GM19468 (cell line): Measurements from ENCODE around the gene ABCC4.

Experiments
- ATAC-seq: cut with Tn5 transposase; IDR thresholded peaks from one replicate; pipeline ENCODE4 v1.9.1; 2021; ENCODE audit warnings: mild to moderate bottlenecking, moderate library complexity, moderate number of reproducible peaks; ENCODE audit not compliant: unreplicated experiment; ENCODE audit errors: extremely low read depth

Gene ABCC4

DNA sequence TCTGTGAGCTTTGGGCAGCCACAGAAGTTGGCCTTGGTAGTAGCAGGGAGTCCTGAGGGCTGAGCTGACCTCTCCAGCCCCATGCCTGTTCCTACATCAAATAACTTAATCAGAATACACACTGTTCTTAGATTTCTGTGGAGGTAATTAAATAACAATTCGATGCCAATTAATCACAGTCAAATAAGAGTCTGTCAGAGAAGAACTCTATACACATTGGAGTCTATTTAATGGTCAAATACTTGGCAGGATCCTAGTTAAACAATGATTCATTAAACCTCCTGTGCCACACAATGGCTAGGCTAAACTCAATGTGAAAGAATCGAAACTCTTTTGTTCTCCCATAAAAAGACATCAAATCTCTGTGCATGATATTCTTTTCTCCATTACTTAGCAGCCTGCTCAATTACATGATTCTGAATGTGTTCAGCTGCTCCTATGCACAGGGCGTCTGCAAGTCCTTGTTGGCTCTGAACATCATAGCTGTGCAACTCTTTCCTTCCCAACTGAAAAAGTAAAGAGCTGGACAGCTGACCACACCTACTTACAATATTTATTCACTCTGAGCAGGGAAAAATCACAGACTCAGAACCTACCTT lies 173.1 kb downstream of the ABCC4 start:
- ATAC-seq: no peak

DNA sequence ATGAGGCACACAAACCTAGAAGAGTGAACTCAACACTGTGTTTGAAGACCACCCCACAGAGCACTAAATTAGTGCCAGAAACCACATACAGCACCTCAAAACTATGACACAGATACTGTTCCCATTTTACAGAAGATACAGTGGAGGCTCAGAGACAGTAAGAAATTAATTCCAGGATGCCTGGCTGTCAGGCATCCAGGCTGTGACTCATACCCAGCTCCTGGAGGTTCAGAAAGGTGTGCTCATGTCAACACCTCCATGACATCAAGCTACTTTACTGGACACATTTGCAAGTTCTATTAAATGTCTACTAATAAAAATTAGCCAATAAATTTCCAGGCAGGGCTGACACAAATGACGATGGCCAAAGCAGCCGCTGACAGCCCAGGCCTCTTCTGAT lies 176.3 kb downstream of the ABCC4 start:
- no peak for ATAC-seq

DNA sequence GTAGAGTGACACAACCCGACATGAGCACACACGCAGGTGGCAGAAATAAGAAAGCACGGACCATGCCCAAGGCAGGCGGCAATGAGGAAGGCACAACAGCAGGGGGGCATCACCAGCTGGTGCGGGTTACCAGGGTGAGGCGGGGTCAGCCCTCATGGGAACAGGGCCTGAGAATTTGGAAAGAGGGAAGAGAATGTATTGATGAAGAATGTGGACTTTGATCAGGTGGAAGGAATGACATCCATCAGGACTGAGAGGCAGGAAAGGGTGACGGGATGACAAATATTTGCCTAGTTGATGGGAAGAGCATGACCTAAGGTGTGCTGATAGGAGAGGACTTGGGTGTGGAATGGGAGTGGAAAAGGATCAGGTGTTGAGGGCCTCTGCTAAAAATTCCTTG lies 177.5 kb downstream of the ABCC4 start:
- ATAC-seq: no peak

DNA sequence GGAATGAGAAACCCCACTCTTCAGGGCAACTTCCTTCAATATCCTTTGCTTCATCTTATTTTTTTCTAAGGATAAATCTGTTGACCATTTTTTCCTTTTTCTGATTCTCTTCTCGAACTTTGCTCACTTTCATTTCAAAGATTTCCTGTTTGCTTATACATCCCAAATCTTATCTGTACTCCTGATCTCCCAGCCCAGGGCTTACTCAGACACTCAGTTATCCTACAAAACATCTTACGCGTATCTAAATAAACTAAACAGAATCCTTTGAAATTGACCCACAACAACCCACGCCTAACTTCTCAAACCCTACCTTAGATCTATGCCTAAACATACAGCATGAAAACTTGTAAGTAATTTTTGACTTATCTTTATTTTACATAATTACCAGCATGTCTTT lies 179.2 kb downstream of the ABCC4 start:
- no peak for ATAC-seq

DNA sequence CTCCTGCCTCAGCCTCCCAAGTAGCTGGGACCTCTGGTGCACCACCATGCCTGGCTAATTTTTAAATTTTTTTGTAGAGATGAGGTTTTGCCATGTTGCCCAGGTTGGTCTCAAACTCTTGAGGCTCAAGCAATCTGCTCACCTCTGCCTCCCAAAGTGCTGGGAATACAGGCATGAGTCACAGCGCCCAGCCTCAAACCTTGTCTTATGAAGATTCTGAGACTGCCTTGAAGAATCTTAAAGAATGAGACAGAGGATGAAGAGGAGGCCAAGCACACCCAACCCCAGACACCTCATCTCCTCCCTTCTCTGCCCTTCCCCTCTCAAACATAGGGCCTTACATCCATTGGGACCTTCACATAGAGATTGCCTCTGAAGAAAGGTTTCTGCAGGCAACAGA lies 179.7 kb downstream of the ABCC4 start:
- no peak for ATAC-seq

DNA sequence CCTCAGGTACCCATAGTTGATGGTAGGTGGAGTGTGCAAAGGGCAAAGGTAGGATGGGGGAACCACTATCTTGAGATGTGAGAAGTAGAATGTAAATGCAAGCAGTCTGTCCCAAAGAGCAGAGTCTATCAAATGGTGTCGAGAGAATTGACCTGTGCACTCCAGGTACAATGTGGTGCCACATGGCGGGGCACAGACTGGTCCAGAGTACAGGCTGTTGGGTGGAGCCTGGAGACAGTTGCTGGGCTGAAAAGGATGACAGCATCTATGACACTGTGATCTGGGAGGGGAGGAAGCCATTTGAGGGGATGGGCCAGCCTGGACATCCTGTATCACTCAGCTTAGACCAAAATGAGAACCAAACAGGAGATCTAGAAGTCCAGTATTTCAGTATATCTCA lies 180.6 kb downstream of the ABCC4 start:
- no peak for ATAC-seq

DNA sequence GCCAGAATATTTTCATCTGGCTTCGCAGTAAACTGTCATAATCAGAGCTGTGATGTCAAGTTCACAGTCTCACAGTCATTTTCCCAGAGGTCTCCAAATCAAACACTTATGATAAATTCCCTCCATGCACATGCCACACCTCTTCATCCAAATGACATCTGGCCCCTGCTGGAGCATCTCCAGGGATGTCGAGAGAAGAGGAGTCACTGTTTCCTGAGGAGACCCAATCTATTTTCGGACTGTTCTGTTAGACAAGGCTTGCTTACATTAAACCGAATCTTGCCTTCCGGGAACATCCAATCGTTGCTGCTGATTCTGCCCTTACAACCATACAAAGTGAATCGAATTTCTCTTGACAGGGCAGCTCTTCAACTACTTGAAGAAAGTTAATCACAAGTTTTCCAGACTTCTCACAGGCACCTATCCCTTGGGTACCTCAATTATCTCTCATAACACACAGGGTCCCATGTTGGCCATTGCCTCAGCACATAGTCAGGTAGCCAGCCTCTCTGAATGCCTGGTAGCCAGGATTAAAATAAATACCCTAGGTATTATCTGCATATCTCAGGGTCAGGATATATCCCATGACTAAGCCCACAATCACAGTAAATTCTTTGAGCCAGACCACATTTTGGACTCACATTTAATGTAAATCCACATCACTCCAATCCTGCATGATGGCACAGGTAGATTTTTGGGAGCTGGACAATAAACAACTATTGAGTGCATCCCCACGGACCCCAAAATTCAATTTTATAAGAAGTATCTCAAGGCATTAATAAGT lies 182.5 kb downstream of the ABCC4 start:
- ATAC-seq: no peak

DNA sequence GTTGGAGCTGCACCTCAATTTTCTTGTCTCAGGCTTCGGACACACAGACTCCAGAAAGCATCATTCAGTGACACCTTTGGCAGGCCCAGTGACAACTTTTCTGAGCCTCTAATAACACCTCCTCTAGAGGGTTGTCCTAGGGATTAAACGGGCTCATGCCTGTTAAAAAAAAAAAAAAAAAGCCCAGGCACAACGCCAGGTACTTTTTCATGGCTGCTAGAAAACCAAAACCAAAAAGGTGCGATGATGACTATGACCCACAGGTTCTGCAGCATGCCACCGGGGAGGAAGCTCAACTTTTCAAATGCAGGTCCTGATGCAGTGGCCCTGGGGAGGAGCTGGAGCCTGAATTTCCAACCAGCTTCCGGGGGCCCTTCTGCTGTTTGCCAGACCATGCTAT lies 184.2 kb downstream of the ABCC4 start:
- ATAC-seq: no peak

DNA sequence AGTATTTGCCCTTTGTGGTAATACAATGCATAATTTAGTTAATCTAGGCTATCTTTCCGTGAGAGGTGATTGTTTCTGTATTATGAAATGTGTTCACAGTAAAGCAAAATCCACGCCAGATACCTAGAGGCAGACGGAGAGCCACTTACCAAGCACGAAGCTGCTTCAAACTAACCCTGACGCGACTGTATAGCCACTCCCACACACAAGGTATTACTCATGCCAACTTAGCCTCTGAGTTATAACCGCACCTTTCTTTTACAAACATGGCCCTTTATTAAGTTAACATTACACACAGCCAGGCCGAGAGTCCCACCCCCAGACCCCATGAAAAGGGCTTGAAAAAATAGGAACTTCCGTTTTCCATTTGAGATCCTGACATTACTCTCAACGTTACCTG lies 185.7 kb downstream of the ABCC4 start:
- ATAC-seq: no peak

DNA sequence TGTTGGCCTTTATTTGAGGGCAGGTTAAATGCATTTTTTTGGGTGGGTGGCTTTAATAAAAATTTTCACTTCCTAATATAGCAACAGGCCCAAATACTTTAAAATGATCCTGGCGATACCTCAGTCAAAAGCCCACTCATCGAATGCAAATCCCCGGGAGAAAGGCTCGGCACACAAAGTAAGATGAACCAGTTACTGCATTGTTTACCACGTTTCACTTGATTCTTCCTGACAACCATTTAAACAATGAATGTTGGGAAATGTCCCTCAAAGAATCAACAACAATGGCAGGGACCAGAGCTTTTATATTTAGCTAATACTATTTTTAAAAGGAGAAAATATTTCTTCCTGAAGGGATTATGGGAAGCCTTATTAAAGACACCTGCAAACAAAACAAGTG lies 187.7 kb downstream of the ABCC4 start:
- ATAC-seq: no peak

DNA sequence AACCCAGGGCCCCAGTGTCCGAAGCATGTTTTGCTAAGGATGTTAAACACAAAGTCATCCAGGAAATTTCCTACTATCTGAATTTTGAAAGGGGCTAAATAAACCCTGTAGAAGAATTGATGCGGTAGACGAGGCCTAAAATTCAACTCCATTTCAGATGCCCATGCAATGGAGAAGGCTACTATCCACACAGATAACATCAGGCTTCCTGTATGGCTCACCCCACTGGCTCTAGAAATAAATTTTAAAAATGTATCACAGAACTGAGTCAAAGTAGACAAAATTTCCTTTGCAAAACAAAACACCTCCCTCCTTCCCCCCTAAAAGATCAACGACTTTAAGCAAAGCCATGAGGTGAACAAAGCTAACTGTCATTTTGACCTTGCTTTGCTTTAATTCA lies 188.4 kb downstream of the ABCC4 start:
- no peak for ATAC-seq

DNA sequence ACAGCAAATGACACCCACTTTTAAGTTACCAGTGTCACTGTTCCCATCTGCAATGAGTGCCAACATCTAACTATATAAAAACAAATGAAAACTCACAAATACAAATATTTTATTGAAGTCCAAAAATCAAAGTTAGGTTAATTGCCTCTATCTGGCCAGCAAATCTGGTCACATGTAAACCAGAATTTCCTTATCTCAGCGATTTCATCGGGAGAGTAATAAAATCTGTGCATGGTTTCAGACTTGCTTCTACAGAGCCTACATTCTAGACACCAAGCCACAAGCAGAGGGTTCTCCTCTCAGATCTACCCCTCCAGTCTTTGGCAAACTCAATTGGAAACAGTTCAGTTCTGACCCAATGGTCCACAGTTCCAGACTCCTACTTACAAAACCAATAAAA lies 189.6 kb downstream of the ABCC4 start:
- no peak for ATAC-seq

DNA sequence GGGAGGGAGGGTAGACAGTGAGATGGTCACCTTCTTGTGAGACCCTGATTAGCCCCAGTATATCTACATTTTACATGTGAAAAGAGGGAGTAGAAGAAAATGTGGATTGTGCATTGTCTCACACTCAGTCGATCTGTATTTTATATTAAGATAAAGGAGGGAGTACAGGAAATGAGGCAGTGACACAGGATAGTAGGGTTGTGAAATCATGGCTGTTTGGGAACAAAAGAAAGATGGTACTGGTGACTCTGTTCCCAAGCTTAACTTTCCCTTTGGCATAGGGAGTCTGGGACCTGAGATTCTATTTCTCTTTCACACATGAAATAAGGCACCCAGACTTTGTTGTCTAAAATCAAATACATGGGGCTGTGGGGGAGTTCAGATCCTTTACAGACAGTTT lies 194.7 kb downstream of the ABCC4 start:
- ATAC-seq: no peak

DNA sequence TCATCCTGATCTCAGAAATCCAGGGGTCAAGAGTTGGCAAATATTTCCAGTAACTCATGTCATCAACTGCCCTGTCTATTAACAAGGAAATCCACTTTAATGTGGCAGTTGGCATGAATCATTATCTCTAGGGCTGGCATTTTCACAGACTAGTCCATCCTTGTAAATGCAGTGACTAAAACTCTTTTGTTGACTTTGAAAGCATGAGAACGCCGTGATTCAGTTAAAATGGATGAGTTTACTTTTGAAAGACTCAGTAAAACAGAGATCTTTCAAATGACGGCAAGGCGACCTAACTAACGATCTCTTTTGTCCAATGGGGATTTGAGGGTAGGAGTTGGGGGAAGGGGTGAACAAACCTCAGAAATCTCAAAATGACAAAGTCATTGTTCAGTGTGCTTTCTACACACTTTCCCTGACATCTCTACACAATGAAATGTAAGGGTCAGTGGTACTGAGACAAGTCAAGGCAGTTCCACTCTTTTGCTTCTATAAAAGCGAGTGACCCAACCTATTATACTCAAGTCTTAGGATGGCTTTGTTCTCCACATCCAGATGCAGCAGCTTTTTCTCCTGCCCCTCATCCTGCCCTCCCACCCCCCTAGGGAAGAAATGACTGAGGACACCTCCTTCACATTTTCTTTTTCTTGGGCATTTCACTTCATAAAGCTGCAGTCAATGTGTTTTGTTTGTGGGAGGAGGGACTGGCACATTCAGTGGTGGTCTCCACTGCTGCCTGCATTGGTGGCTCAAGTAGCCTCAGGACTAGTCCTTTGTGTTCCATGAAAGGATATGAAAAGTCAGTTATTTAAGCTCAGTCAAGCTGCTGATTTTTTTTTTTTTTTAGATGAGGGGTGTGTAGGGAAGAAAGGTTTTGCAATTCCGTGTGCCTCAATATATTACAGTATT lies 200.5 kb downstream of the ABCC4 start:
- no peak for ATAC-seq

DNA sequence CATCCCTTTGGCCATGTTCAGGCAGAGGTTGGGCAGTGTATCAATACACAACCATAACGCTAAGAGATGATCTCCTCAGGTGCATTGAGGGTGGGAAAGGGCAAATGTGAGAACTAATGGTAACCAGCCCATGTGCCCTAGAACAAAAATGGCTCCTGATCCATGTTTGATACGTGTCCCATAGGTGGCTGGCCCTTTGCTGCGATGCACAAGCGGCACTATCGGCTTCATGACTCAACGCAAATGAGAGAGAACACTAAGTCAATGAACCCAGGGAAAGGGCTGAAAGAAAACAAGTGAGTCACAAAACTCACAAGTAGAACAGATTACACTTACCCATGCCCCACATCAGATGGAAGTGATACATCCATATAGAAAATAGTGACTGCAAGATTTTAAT lies 201.7 kb downstream of the ABCC4 start:
- ATAC-seq: no peak

DNA sequence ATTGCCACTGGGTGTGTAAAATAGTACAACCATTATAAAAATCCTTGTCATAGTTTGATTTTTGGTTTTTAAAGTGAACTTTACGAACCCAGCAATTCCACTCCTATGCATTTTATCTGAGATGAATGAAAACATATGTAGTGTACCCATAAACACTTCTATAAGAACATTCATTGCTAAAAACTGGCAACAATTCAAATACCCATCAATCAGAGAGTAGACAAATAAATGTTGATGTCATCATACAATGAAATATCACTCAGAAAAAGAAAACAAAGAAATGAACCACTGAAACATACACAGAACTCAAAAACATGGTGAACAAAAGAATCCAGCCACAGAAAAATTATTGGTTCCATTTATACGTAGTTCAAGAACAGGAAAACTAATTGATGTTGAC lies 202.3 kb downstream of the ABCC4 start:
- no peak for ATAC-seq

DNA sequence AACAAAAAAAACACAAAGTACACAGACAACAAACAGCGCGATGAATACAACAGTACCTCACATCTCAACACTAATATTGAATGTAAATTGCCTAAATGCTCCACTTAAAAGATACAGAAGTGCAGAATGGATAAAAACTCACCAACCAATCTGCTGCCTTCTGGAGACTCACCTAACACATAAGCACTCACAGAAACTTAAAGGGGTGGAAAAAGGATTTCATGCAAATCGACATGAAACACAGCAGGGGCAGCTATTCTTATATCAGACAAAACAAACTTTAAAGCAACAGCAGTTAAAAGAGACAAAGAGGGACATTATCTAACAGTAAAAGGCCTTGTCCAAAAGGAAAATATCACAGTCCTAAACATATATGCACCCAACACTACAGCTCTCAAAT lies 209.5 kb downstream of the ABCC4 start:
- no peak for ATAC-seq

DNA sequence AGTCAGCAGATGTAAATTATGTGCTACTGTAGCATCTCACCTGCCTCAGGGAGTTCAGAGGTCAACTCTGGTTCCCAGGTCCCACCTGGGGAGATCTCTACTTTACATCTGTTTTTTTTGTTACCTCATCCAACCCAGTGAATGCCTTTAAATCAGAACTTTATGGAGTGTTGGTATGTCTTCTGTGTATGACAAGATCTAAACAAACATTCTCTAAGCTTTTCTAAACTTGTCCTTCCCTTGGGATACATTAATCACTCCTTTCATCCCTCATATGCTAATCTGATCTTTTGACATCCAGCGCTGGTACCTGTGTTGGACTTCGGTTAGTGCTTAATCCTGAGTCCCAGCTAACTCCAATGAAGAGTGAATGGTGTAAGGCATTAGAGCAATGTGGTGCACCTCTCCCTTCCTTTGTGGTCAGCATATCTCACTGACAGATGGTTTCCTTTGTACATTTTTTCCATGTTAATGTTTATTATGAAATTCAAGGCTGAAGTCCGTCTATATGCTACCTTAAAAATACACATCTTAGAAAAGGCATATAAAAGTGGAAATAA lies 213.4 kb downstream of the ABCC4 start:
- no peak for ATAC-seq

DNA sequence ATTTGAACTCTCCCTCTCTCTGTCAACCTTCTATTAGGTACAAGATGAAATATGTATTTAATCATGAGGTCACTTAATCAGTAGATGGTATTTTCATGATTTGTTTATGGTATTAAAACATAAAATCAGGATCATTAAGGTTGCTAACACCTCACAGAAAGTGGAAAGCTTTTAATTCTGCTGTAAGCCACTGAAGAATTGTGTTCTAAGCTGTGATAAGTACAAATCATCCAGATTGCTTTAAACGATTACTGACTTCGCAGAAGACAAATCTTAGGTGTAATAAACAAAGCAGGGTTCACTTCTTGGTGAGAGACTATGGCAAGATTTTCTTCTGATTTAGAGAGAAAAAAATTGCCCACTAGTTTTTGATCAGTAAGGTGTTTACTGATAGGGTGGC lies 214.5 kb downstream of the ABCC4 start:
- no peak for ATAC-seq

DNA sequence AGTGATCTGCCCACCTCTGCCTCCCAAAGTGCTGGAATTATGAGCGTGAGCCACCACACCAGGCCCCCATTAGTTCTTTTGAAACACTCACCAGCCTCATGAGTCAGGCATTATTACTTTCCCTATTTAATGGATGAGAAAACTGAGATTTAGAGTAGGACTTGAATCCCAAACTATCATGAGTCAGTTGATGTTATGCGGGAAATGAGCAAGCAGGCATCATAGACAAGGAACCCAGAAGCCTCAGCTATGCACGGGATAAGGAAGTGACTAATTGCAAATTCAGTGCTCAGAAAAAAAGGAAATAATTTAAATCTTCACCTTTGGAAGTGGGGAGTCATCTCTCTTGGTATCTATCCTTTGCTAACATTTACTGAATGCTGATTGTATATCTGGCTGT lies 217.5 kb downstream of the ABCC4 start:
- no peak for ATAC-seq

DNA sequence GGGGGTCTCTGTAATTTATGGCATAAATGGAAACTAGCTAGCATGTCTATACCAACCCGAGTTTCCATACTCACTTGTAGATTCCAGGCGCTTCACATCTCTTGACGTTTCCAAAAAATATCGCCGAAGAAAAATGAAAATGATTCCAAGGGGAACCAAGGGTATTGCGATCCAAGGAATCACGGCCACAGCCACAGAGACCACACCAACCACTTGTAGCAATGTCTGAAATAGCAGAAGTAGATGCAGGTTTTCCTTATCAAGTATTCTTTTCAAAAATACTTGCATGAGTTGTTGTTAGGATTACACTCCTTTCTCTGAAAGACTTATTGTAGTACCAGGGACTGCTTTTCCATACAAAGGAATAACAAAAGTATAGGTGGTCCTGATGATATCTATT lies 218.2 kb downstream of the ABCC4 start:
- ATAC-seq: no peak
